Measurements from ENCODE around the gene REEP1.
A peak's percentile ranks its signal among the peaks of the same experiment; 100 is the strongest.

REEP1 gene

DNA sequence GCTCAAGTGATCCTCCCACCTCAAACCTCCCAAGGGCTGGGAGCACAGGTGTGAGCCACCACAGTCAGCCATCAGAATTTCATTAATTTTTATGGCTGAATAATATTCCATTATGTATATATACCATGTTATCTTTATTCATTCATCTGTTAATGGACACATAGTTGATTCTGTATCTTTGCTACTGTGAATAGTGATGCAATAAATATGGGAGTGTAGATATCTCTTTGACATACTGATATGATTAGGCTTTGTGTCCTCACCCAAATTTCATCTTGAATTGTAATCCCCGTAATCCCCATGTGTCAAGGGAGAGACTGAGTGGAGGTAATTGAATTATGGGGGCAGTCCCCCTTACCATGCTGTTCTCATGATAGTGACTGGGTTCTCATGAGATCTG lies 38.2 kb upstream of the REEP1 start:
- Histone ChIP-seq H2BK120ac (ENCODE audit: low read depth, low read length) (no peak overlapping the region), H3K4me2 (ENCODE audit: low read length) (no peak overlapping the region), H3K4me3 (ENCODE audit: low read length) (no peak overlapping the region), H3K56ac (ENCODE audit: low read length) (no peak overlapping the region), H3K18ac (ENCODE audit: low read length) (no peak overlapping the region), H3K36me3 (ENCODE audit: control insufficient read depth, insufficient read depth, low read length) (no peaks in the 10 kb centered on the region), H3K79me1 (ENCODE audit: low read length) (no peaks in the 10 kb centered on the region), H3K27me3 (ENCODE audit: insufficient read depth, low read length, poor library complexity) (no peaks in the 10 kb centered on the region), H4K8ac (ENCODE audit: low read depth, low read length) (no peak overlapping the region), H2AK5ac (ENCODE audit: low read length) (no peak overlapping the region), H2BK5ac (ENCODE audit: low read length) (no peak overlapping the region), H3K79me2 (ENCODE audit: control insufficient read depth, insufficient read depth, low read length) (no peaks in the 10 kb centered on the region), H3K9ac (ENCODE audit: low read length) (no peak overlapping the region), H3K4me1 (ENCODE audit: control insufficient read depth, low read depth, low read length) (no peaks in the 10 kb centered on the region), H3K4ac (ENCODE audit: low read depth, low read length) (no peak overlapping the region), H3K27ac (ENCODE audit: low read depth, low read length) (no peak overlapping the region), H4K5ac (ENCODE audit: low read length) (no peak overlapping the region), H2BK15ac (replicated peaks; ENCODE audit: low read depth) (no peak overlapping the region), H3K23ac (ENCODE audit: low read length) (no peak overlapping the region)
- DNase-seq, result no peak
- WGBS (ENCODE audit: extremely low coverage, insufficient coverage, low lambda C conversion rate), result no CpG with 5 or more reads among the region's 1 CpG

DNA sequence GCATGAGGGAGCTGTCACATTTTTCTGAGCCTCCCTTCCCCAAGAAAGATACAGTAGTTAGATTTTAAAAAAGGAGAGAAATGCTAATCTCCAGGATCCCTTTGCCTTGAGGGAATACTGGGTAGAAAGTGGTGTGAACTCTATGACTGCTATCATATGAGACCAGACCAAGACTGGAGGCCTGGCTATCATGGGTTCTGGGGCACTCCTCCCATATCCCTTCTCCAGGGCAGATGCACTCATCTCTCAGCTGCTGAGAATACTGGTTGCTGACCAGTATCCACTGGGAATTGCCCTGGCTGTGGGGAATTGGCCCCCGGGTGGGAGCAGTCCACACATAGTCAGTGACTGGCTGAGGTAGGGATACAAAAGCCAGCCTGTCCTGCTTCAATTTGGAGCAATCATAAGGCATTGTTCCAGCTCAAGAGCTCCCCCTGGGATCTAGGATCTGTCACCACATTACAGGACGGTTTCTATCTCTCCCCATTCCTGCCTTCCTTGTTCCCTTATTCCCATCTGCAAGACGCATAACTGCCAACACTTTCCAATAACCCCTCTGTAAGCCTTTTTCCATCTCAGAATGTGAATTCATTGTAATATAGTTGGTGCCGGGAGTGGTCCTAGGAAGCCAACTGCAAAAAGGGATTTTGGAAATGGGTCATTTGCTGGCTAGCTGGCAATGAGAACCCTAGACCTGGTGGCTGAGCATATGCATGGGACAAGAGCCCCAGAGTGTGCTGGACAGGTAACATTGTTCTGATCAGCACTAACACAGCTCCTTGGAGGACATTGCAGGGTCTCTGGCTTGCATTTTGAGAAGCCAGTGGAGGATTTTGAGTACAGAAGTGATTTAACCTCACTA lies 35.4 kb upstream of the REEP1 start:
- H2BK120ac ChIP-seq (ENCODE audit: low read depth, low read length), result no peak overlapping the region
- no peaks in the 10 kb centered on the region for H3K79me1 ChIP-seq (ENCODE audit: low read length)
- H4K8ac ChIP-seq (ENCODE audit: low read depth, low read length), result no peak overlapping the region
- no peaks in the 10 kb centered on the region for H3K36me3 ChIP-seq (ENCODE audit: control insufficient read depth, insufficient read depth, low read length)
- H3K27me3 ChIP-seq (ENCODE audit: insufficient read depth, low read length, poor library complexity), result no peaks in the 10 kb centered on the region
- H2AK5ac ChIP-seq (ENCODE audit: low read length), result no peak overlapping the region
- no peak overlapping the region for H4K5ac ChIP-seq (ENCODE audit: low read length)
- H3K4ac ChIP-seq (ENCODE audit: low read depth, low read length), result no peak overlapping the region
- no peak overlapping the region for H3K4me2 ChIP-seq (ENCODE audit: low read length)
- H3K27ac ChIP-seq (ENCODE audit: low read depth, low read length), result no peak overlapping the region
- no peaks in the 10 kb centered on the region for H3K79me2 ChIP-seq (ENCODE audit: control insufficient read depth, insufficient read depth, low read length)
- no peak overlapping the region for H2BK5ac ChIP-seq (ENCODE audit: low read length)
- H3K4me3 ChIP-seq (ENCODE audit: low read length), result no peak overlapping the region
- peak; percentile 75 for DNase-seq
- H3K18ac ChIP-seq (ENCODE audit: low read length), result no peak overlapping the region
- no peak overlapping the region for H3K23ac ChIP-seq (ENCODE audit: low read length)
- no peaks in the 10 kb centered on the region for H3K4me1 ChIP-seq (ENCODE audit: control insufficient read depth, low read depth, low read length)
- no peak overlapping the region for H3K9ac ChIP-seq (ENCODE audit: low read length)
- WGBS (ENCODE audit: extremely low coverage, insufficient coverage, low lambda C conversion rate), result no CpG with 5 or more reads among the region's 4 CpGs
- no peak overlapping the region for H2BK15ac ChIP-seq (replicated peaks; ENCODE audit: low read depth)
- H3K56ac ChIP-seq (ENCODE audit: low read length), result no peak overlapping the region

DNA sequence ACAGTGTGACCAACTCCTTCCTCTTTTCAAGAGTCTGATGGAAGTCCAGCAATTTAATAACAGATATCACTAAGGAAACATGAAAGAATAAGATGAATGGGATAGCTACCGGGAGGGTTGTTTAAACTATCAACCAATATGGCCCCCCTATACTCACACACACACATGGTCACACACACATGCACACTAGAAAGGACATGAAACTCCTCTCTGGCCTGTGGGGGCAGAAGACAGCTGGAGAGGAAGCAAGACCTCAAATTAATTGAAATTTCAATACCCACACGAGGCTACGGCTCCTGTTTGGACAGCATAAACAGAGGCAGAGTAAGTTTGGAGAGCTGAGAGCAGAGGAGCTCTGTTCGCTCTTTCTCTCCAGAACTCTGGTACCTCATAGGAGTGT lies 34.7 kb upstream of the REEP1 start:
- Histone ChIP-seq H3K36me3 (ENCODE audit: control insufficient read depth, insufficient read depth, low read length) (no peaks in the 10 kb centered on the region), H3K4me1 (ENCODE audit: control insufficient read depth, low read depth, low read length) (no peaks in the 10 kb centered on the region), H2BK120ac (ENCODE audit: low read depth, low read length) (no peak overlapping the region), H3K4ac (ENCODE audit: low read depth, low read length) (no peak overlapping the region), H3K9ac (ENCODE audit: low read length) (no peak overlapping the region), H3K4me2 (ENCODE audit: low read length) (no peak overlapping the region), H2BK5ac (ENCODE audit: low read length) (no peak overlapping the region), H4K5ac (ENCODE audit: low read length) (no peak overlapping the region), H3K4me3 (ENCODE audit: low read length) (no peak overlapping the region), H2BK15ac (replicated peaks; ENCODE audit: low read depth) (no peak overlapping the region), H2AK5ac (ENCODE audit: low read length) (no peak overlapping the region), H4K8ac (ENCODE audit: low read depth, low read length) (no peak overlapping the region), H3K79me2 (ENCODE audit: control insufficient read depth, insufficient read depth, low read length) (no peaks in the 10 kb centered on the region), H3K18ac (ENCODE audit: low read length) (no peak overlapping the region), H3K56ac (ENCODE audit: low read length) (no peak overlapping the region), H3K27ac (ENCODE audit: low read depth, low read length) (no peak overlapping the region), H3K79me1 (ENCODE audit: low read length) (no peaks in the 10 kb centered on the region), H3K27me3 (ENCODE audit: insufficient read depth, low read length, poor library complexity) (no peaks in the 10 kb centered on the region), H3K23ac (ENCODE audit: low read length) (no peak overlapping the region)
- no CpG with 5 or more reads among the region's 4 CpGs for WGBS (ENCODE audit: extremely low coverage, insufficient coverage, low lambda C conversion rate)
- no peak for DNase-seq

DNA sequence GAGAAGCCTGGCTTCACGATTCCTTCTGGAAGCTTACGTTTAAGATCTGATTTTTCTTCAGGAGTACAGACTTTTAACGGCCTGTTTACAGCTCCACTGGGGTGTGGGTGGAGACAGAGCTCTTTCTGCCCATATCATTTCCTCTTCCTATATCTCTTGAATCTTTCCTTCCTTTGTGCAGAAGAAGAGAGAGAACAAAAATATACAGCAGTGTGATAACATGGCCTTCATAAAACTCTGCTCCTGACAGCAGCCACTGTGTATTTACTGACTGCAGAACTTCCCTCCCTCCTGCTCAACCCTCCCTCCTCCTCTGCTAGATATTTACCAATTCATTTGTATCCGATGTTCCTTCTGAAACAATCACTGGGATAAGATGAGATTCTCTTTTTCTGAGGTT lies 34.1 kb upstream of the REEP1 start:
- Histone ChIP-seq H3K9ac (ENCODE audit: low read length) (no peak overlapping the region), H3K18ac (ENCODE audit: low read length) (no peak overlapping the region), H3K27ac (ENCODE audit: low read depth, low read length) (no peak overlapping the region), H3K79me2 (ENCODE audit: control insufficient read depth, insufficient read depth, low read length) (no peaks in the 10 kb centered on the region), H2BK15ac (replicated peaks; ENCODE audit: low read depth) (no peak overlapping the region), H3K4me3 (ENCODE audit: low read length) (no peak overlapping the region), H3K36me3 (ENCODE audit: control insufficient read depth, insufficient read depth, low read length) (no peaks in the 10 kb centered on the region), H3K27me3 (ENCODE audit: insufficient read depth, low read length, poor library complexity) (no peaks in the 10 kb centered on the region), H3K79me1 (ENCODE audit: low read length) (no peaks in the 10 kb centered on the region), H3K56ac (ENCODE audit: low read length) (no peak overlapping the region), H3K4ac (ENCODE audit: low read depth, low read length) (no peak overlapping the region), H2BK5ac (ENCODE audit: low read length) (no peak overlapping the region), H3K4me2 (ENCODE audit: low read length) (no peak overlapping the region), H3K23ac (ENCODE audit: low read length) (no peak overlapping the region), H4K5ac (ENCODE audit: low read length) (no peak overlapping the region), H2BK120ac (ENCODE audit: low read depth, low read length) (no peak overlapping the region), H3K4me1 (ENCODE audit: control insufficient read depth, low read depth, low read length) (no peaks in the 10 kb centered on the region), H2AK5ac (ENCODE audit: low read length) (no peak overlapping the region), H4K8ac (ENCODE audit: low read depth, low read length) (no peak overlapping the region)
- no peak for DNase-seq
- no CpG with 5 or more reads among the region's 4 CpGs for WGBS (ENCODE audit: extremely low coverage, insufficient coverage, low lambda C conversion rate)

DNA sequence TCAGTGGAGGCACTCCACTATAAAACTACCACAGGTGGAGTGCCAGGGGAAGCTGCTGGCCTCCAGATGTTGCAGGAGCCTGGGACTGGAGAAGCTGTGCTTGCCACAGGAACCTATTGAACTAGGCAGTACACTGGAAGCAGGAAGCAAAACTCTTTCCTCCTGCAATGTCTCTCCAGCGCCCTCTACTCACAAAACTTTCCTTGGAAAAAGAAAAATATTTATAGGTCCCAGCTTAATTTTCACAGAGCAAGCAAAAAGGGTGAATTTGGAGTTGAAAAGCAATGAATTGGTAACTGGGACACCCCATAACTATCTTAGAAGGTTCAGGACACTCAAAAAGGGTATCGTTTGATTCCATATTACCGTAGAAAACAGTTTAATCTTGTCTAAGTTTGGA lies 33.2 kb upstream of the REEP1 start:
- H3K27ac ChIP-seq (ENCODE audit: low read depth, low read length), result no peak overlapping the region
- no peaks in the 10 kb centered on the region for H3K79me2 ChIP-seq (ENCODE audit: control insufficient read depth, insufficient read depth, low read length)
- H2BK5ac ChIP-seq (ENCODE audit: low read length), result no peak overlapping the region
- H3K9ac ChIP-seq (ENCODE audit: low read length), result no peak overlapping the region
- no peak overlapping the region for H3K18ac ChIP-seq (ENCODE audit: low read length)
- H3K4me3 ChIP-seq (ENCODE audit: low read length), result no peak overlapping the region
- no peak overlapping the region for H2BK120ac ChIP-seq (ENCODE audit: low read depth, low read length)
- WGBS (ENCODE audit: extremely low coverage, insufficient coverage, low lambda C conversion rate), result no CpG with 5 or more reads among the region's 3 CpGs
- H3K4me1 ChIP-seq (ENCODE audit: control insufficient read depth, low read depth, low read length), result no peaks in the 10 kb centered on the region
- no peaks in the 10 kb centered on the region for H3K36me3 ChIP-seq (ENCODE audit: control insufficient read depth, insufficient read depth, low read length)
- no peak overlapping the region for H2BK15ac ChIP-seq (replicated peaks; ENCODE audit: low read depth)
- H3K4me2 ChIP-seq (ENCODE audit: low read length), result no peak overlapping the region
- DNase-seq, result no peak
- H3K27me3 ChIP-seq (ENCODE audit: insufficient read depth, low read length, poor library complexity), result no peaks in the 10 kb centered on the region
- no peak overlapping the region for H3K4ac ChIP-seq (ENCODE audit: low read depth, low read length)
- H3K56ac ChIP-seq (ENCODE audit: low read length), result no peak overlapping the region
- H3K79me1 ChIP-seq (ENCODE audit: low read length), result no peaks in the 10 kb centered on the region
- H3K23ac ChIP-seq (ENCODE audit: low read length), result no peak overlapping the region
- no peak overlapping the region for H4K8ac ChIP-seq (ENCODE audit: low read depth, low read length)
- H4K5ac ChIP-seq (ENCODE audit: low read length), result no peak overlapping the region
- H2AK5ac ChIP-seq (ENCODE audit: low read length), result no peak overlapping the region

Data from mesendoderm (in vitro differentiated cells).